GM18873 (cell line): ENCODE results near the gene CORO7.

Experiments used
- ATAC-seq: cut with Tn5 transposase; IDR thresholded peaks from one replicate; pipeline ENCODE4 v1.9.1; 2021; ENCODE audit warnings: mild to moderate bottlenecking, moderate library complexity, moderate number of reproducible peaks; ENCODE audit not compliant: unreplicated experiment, low FRiP score

Gene CORO7

DNA sequence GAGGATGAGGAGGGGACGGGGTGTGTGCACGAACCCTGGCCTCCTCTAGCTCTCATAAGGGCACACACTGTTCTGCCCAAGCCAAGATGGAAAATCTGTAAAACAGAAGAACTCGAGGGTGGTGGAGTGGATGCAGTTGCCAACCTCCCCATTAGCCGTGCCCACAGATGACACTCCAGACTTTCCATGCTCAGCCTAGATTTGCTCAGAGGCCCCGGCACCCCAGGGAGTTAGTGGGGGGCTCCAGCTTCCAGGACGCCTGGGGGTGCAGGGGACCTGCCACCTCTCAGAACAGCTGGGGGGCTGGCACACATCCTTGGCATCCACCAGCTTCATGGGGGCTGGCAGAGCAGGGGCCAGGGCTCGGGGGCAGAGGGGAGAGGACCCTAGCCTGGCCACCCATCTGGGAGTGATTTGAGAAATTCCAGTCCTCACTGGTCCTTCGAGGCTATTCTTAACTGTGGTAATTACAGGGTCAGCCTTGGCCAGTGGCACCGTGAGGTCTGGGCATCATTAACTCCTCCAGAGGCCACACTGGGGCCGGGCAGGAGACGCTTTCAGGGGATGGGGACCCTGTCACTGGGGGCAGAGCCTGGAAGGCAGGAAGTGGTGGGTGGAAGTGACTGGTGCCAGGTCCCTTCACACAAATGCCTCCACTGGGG lies 30.5 kb downstream of the CORO7 start:
- ATAC-seq = no peak

DNA sequence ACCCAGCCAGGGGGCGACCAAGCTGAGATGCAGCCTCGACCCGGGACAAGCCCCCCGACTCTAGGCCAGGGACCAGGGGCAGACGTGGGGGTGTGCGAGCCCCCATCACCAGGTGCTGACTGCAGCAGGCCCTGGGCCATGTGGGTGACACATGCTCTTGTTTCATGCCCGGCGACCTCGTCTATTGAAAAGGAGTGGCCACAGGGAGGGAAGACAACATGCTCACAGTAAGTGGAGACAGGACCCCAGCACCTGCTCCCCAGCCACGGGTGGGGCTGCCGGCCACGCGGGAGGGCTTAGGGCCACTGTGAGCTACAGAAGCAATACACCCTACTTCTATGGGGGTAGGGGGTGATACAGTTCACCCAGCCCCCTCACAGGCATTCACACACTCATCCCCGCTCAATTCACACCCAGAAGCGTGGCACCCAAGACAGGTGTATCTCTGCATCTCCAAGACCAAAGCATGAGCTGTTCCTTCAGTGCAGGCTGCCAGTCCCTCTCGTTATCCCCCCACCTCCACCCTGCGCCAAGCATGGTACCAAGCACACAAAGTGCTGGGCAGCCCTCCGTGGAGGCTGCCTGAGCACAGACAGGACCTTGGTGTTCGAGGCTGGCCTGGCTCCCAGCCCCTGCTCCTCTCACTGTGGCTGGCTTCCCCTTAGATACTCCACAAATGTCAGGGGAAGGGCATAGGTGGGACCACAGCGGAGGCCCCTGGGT lies 31.2 kb downstream of the CORO7 start:
- ATAC-seq = no peak

DNA sequence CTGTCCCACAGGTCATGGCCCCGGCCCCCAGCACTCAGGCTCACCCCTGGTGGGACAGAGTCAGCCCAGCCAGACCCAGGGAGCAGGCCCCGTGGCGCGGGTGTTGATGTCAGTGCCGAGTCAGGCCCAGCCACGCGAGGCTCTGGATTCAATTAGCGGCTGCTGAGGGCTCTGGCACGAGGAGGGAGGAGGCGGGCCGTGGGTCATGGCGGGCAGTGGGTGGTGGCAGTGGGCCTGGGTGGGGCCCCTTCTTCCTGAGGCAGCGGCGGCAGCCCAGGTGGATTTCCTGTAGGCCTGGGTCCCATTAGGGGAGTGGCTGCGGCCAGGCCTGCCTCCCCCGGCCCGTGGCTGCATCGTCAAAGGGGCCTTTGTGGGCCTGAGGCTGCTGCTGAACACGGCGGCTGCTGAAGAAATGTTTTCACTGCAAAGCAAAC lies 31.9 kb downstream of the CORO7 start:
- no peak for ATAC-seq

DNA sequence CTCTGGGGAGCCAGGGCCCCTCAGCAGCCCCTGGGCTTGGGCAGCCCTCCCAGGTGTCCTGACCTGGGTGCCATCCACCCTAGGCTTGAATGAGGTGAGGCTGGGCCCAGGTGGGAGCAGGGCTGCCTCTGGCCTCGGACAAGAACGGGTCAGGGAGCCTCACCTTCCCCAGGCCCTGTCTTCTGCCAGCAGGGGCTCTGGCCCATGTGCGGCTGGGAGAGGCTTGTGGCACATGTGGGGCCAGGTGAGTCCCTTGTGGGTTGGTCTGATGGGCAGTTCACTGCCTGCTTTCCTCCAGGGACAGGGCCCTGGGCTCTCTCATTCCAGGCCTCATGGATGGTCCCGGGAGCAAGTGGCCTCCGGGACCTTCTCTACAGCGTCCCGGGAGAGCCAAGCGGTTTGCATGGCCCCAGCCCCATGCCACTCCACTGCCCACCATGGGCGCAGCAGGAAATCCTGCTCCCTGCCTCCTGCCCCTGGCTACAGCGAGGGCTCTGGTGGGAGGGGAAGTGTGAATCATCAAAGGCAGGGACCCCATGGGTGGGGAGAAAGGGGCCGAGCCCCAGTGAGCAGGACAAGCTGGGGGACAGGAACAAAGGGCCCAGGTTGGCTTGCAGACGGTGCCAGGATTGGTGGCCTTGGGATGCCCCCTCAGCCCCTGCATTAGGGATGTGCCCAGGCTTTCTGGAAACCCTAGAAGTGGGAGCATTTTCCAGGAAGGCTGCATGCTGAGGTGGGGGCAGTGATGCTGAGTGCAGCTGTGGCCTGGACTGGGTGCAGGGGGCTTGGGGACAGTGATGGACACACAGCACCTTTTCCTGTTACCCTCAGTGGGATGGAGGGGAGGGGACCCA lies 32.6 kb downstream of the CORO7 start:
- ATAC-seq = no peak

DNA sequence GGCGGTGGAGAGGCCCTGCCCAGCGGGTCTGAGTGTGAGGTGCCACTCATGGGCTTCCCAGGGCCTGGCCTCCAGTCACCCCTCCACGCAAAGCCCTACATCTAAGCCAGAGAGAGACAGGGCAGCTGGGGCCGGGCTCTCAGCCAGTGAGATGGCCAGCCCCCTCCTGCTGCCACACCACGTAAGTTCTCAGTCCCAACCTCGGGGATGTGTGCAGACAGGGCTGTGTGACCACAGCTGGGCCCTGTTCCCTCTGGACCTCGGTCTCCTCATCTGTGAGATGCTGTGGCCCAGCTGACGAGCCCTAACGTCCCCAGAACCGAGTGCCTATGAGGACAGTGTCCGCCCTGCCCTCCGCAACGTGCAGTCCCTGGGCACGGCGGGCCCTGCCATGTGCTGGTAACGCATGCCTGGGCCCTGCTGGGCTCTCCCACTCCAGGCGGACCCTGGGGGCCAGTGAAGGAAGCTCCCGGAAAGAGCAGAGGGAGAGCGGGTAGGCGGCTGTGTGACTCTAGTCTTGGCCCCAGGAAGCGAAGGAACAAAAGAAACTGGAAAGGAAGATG lies 33.5 kb downstream of the CORO7 start:
- no peak for ATAC-seq

DNA sequence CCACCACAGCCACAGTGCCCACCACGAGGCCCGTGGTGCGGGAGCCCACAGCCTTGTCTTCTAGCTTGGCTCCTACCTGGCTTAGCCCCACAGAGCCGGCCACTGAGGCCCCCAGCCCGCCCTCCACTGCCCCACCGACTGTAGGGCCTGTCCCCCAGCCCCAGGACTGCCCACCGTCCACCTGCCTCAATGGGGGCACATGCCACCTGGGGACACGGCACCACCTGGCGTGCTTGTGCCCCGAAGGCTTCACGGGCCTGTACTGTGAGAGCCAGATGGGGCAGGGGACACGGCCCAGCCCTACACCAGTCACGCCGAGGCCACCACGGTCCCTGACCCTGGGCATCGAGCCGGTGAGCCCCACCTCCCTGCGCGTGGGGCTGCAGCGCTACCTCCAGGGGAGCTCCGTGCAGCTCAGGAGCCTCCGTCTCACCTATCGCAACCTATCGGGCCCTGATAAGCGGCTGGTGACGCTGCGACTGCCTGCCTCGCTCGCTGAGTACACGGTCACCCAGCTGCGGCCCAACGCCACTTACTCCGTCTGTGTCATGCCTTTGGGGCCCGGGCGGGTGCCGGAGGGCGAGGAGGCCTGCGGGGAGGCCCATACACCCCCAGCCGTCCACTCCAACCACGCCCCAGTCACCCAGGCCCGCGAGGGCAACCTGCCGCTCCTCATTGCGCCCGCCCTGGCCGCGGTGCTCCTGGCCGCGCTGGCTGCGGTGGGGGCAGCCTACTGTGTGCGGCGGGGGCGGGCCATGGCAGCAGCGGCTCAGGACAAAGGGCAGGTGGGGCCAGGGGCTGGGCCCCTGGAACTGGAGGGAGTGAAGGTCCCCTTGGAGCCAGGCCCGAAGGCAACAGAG lies 34.2 kb downstream of the CORO7 start:
- no peak for ATAC-seq

DNA sequence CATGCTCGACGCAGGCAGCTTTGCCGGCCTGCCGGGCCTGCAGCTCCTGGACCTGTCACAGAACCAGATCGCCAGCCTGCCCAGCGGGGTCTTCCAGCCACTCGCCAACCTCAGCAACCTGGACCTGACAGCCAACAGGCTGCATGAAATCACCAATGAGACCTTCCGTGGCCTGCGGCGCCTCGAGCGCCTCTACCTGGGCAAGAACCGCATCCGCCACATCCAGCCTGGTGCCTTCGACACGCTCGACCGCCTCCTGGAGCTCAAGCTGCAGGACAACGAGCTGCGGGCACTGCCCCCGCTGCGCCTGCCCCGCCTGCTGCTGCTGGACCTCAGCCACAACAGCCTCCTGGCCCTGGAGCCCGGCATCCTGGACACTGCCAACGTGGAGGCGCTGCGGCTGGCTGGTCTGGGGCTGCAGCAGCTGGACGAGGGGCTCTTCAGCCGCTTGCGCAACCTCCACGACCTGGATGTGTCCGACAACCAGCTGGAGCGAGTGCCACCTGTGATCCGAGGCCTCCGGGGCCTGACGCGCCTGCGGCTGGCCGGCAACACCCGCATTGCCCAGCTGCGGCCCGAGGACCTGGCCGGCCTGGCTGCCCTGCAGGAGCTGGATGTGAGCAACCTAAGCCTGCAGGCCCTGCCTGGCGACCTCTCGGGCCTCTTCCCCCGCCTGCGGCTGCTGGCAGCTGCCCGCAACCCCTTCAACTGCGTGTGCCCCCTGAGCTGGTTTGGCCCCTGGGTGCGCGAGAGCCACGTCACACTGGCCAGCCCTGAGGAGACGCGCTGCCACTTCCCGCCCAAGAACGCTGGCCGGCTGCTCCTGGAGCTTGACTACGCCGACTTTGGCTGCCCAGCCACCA lies 35.1 kb downstream of the CORO7 start:
- no peak for ATAC-seq

DNA sequence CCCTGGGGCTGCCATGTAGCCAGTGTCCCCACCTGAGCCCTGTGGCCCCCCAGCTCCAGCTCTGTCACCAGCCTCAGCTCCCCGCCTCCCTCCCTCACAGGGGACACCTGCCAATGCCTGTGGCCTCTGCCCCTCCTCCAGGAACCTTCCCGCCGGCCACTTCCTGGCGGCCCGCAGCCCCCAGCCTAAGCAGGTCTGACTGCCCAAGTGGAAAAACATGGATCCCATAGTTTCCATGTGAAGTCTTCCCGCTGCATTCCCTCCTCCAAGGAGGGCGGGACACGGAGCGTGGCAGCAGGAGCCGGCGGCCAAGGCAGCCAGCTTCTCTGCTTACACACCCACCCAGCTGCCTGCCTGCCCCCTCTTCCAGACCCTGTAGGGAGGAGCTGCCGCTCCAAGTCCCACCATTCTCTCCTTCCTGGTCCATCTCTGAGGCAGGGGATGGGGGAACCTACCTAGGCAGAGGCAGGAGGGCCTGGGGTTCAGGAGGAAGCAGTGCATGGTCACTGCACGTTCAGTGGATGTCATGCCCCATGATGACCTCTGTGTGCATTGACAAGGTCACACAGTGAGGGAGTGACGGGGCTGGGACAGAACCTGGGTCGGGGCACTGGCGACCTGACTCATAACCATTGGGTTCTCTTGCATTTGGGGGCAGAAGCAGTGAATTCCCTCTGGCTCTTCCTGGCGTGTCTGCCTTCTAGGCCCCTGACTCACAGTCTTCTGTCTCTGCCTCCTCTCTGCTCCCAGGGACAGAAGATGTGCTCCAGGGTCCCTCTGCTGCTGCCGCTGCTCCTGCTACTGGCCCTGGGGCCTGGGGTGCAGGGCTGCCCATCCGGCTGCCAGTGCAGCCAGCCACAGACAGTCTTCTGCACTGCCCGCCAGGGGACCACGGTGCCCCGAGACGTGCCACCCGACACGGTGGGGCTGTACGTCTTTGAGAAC lies 36.0 kb downstream of the CORO7 start:
- ATAC-seq = no peak

DNA sequence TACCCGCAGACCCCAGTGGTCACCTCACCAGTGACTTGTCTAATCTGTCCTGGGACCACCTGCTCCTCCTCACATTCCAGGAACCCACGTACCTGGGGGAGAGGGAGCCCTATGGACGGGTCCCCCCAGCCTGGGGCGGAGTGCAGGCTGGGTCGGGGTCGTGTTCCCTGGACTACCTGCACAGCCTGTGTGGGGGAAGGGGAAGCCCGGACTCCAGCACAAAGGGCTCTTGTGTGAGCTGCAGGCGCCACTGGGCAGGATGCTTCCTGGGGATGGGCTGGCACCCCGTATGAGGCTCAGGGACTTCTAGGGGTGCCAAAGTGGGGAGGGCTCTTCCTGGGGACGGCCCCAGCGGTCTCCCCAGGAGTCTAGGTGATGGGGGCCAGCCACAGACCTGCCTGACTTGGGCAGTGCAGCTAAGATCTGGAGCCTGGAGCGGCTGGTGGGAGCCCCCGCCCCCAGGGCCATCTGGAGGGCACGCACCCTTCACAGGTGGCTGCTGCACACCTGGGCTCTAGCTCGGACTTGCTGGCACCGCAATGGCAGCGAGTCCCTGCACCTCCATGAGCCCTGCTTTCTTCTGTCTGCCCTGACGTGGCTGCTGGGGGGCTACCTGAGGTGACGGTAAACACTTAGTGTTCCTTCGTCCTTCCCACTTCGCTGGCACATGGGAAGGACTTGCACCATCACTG lies 37.3 kb downstream of the CORO7 start:
- ATAC-seq = no peak

DNA sequence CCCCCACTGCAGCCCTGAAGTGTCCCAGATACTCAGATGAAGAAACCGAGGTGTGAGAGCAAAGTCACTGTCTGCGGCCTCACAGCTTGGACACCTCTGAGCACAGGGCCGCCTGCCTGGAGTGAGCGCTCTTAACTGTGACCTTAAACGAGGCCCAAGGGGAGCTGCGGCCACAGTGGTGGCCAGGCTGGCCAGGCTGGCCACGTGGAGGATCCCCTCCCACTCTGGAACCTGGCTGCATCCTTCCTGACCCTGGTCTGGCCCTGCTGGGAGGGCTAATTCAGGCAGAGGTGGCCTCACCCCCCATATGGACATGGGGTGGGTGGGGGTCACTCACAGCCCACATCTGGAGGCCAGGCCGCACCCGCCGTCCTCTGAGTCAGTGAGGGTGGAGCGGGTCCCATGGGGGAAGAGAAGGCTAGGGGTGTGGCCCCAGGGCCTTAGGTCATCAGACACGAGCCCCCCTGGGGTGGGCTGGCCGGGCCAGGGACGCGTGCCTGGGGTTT lies 38.2 kb downstream of the CORO7 start:
- no peak for ATAC-seq

DNA sequence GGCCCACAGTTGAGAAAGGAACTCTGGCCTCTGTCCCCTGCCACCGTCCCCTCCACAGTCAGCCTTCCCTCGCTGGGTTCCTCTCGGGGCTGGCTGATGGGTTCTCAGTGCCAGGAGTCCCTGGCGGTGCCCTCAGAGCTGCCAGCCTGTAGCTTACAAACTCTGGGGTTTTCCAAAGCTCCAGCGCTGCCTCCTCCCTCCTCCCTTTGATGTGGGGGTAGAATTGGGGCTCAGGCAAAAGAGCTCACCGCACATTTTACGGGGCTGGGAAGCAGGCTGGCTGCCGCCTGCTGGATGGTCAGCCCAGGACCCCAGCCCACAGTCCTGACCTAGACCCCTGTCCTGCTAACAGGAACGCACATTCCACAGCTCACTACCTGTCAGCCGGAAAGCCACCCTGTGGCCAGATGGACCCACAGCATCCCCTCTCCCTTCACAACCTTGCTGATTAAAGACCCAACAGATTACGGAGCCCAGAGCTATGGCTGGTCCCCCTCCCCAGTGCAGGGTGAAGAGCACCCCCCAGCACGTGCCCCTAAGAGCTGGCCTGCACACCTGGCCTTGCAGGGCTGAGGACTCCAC lies 38.7 kb downstream of the CORO7 start:
- no peak for ATAC-seq

DNA sequence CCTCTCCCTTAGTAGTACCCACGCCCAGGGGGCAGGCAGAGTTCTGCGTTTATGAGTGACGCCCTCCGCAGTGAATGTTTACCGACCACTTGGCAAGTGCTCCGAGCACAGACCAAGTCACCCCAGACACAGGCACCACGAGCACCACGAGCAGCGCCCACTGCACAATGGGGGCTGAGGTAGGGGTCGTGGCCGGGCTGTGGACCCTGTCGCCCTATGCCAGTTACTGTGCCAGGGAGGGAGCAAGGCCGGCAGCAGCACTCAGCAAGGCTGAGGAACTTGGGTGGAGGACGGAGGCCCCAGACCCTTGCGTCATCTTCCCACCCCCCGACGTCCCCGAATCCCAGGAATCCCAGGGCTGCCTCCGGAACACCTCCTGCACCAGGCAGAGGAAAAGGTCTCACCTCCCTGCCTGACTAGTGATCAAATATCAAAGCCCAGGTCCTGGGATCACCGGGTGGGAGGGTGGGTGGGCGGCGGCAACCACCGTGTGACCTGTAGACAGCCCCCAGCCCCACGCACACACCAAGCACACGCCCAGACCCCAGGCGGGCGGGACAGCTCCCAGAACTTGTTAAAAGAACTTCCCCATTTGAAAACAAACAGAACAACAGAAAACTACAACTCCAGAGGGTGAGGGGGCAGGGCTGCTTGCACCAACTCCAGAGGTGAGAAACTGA lies 39.4 kb downstream of the CORO7 start:
- no peak for ATAC-seq

DNA sequence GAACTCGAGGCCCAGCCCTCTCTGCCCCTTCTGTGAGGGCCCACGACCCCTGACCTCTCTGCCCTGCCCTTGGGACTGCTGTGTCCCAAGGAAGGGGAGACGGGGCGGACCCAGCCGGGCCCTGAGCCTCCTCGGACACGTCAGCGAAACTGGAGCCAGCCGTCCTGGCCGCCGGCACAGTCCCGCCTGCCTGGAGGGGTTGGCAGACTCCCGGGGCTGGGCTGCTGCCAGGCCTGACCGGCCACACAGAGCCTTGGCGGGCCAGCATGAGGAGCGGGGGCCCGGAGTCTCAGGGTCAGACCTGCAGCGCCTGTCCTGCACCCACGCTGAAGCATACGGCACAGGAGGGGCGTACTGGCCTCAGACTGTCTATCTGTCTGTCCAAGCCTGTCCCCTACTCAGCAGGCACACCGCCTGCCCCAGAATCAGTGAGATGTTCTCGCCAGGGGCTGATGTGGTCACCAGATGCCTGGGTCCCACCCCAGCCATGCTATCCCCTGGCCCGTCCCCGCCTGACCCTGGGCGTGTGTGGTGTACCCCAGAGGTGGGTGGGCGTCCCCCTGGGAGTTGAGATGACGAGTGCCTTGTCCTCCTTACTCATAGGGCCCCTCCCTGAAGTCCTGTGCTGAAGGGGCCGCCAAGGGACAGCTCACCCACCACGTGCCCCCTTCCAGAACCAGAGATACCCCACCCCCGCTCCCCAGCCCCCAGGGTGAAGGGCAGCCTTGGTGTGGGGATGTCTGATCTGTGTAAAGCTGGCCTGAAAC lies 40.1 kb downstream of the CORO7 start:
- no peak for ATAC-seq

DNA sequence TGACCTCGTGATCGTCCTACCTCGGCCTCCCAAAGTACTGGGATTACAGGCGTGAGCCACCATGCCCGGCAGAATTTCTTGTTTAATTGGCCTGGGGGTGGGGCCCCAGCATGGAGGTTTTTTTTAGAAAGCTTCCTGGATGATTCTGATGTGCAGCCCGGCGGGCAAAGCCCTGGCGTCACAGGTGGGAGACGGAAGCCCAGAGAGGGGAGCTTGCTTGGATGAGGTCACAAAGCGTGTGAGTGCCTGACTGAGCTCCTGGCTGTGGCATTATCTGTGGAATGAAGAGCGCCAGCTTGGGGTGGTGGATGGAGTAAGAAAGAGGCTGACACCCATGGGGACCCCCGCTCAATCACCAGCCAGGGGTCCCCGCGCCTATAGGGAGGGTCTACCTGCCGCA lies 40.7 kb downstream of the CORO7 start:
- no peak for ATAC-seq

DNA sequence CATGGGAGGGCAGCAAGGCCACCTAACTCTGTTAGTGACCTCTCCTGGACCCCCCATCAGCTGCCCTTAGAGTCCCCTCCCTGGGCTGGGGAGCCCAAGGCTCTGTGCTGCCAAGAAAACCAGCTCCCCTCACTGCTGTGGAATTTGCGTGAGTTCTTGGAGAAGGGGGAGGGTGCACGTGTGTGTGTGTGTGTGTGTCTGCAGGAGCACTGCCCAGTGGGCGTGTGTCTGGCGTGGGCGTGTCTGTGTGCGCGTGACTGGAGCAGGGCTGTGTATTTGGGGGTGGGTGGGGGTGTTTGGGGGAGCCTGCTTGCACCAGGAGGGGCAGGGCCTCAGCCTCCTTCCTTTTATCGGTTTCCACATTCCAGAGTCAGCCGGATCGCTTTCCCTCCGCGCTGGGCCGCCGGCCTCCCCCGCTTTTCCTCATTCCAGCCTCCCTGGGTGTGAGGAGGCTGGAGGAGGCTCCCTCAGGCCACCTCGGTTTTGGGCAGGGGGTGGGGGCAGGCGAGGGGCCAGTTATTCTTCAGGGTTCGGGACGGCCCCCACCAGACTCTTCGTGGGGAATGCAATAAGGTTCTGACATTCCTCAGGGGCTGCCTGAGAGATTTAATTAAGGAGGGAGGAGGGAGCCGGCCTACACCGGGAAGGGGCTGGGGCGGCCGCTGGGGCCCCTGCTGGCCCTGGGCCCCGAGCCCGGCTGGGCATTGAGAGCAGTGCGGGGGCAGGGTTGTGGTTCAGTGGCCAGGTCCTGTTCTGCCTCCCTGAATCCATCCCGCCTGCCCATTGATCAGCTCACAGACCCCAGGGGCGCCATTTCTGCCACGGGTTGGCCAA lies 42.3 kb downstream of the CORO7 start:
- no peak for ATAC-seq
